Tibial nerve (tissue), 4 donors: ENCODE measurements around the gene ERH.

Experiments used
- CTCF ChIP-seq, 5 experiments: fragments of 200-600 bp in 3 of 5; fragments of 450-650 bp in 2 of 5; sonication (generic) in 3 of 5; IDR thresholded peaks; one replicate each; pipeline ENCODE4 v1.5.1; 2016 to 2019; ENCODE audit warnings: antibody characterized with exemption in 5 of 5, mild to moderate bottlenecking in 3 of 5, moderate library complexity in 2 of 5
- EP300 ChIP-seq, 2 donors: sonication (generic); formaldehyde crosslinking; IDR thresholded peaks; one replicate each; pipeline ENCODE4 v1.6.1; 2017; ENCODE audit warnings: antibody characterized with exemption in 2 of 2, mild to moderate bottlenecking in 1 of 2

DNA sequence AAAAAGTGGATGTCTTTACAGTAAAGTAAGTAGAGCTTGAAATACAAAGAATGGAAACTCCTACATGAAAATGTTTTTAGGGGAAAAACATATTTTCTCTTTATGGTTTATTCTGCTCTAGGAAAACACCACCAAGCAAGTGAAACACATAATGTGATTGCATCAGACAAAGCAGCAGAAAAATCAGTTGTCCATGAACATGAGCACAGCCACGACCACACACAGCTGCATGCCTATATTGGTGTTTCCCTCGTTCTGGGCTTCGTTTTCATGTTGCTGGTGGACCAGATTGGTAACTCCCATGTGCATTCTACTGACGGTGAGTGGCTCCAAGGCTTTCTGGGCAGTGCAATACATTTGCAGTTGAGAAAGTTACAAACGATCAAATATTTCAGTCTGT is 43.8 kb upstream of the ERH start:
- TF ChIP-seq CTCF (IDR thresholded peaks at IDR 0.05) (no peak), EP300 (IDR thresholded peaks at IDR 0.05) (no peak)
